Breast epithelium (tissue), 4 donors: ENCODE data around the gene HPCAL1. TPM values are rescaled to one million over a fixed set of nuclear protein-coding genes. Genes with fewer than 3 reads are reported as not detected.

Source experiments
- DNase-seq, 2 donors: peaks; one replicate each; pipeline ENCODE4 v3.0.0-alpha.2; 2019; ENCODE audit warnings: low spot score in 2 of 2
- H3K27ac ChIP-seq, 2 donors: fragments of 200-600 bp; sonication (generic) in 1 of 2; one replicate each; pipeline ENCODE4 v1.5.1; 2016 to 2019; ENCODE audit warnings: mild to moderate bottlenecking in 1 of 2
- H3K27me3 ChIP-seq, 2 donors: fragments of 200-600 bp; sonication (generic) in 1 of 2; one replicate each; pipeline versions ENCODE4 v1.5.1 to v1.6.0; 2017 to 2019; ENCODE audit warnings: control low read depth in 1 of 2, mild to moderate bottlenecking in 1 of 2
- H3K36me3 ChIP-seq: fragments of 200-600 bp; one replicate; pipeline ENCODE4 v1.5.1; 2019
- H3K4me1 ChIP-seq, 2 donors: fragments of 200-600 bp; sonication (generic); one replicate each; pipeline ENCODE4 v1.5.1; 2016 to 2019; ENCODE audit warnings: control low read depth in 1 of 2
- H3K4me3 ChIP-seq, 3 donors: fragments of 200-600 bp; sonication (generic); 1 replicate in 2 of 3; 2 replicates in 1 of 3; pipeline ENCODE4 v1.5.1; 2016 to 2019; ENCODE audit warnings: mild to moderate bottlenecking in 3 of 3, moderate library complexity in 2 of 3
- H3K9me3 ChIP-seq, 2 donors: fragments of 200-600 bp; sonication (generic) in 1 of 2; one replicate each; pipeline ENCODE4 v1.5.1; 2016 to 2019; ENCODE audit warnings: control low read depth in 1 of 2
- CTCF ChIP-seq, 3 donors: fragments of 450-650 bp; IDR thresholded peaks; one replicate each; pipeline ENCODE4 v1.5.1; 2016 to 2017; ENCODE audit warnings: antibody characterized with exemption in 3 of 3, mild to moderate bottlenecking in 3 of 3, moderate library complexity in 3 of 3
- POLR2A ChIP-seq: fragments of 450-650 bp; IDR thresholded peaks from one replicate; pipeline ENCODE4 v1.6.1; 2016; ENCODE audit warnings: antibody characterized with exemption, mild to moderate bottlenecking, moderate library complexity
- POLR2AphosphoS5 ChIP-seq, 3 donors: sonication (generic); formaldehyde crosslinking; IDR thresholded peaks; one replicate each; pipeline ENCODE4 v1.6.1; 2017; ENCODE audit warnings: antibody characterized with exemption in 3 of 3
- intact Hi-C: fragments of 100-400 bp; cut with DNase I; formaldehyde crosslinking; loops from one replicate; pipeline ENCODE4 v1.15.1; 2023; ENCODE audit warnings: low total_unique reads
- total RNA-seq, 3 donors: library from RNA; depleted of rRNA; stranded (reverse); fragments of >200 nt; gene quantifications; one replicate each; pipeline ENCODE4 v1.1.0, GENCODE V29; 2016

HPCAL1 gene
- total RNA-seq, 3 donors from 2014 or later, result 38.6 to 41.9 (median 41.6) TPM

GRCh38 chr2:10392100-10392499, 89.4 kb downstream of the HPCAL1 start:
- Histone ChIP-seq H3K4me3 (no peak overlapping the region), H3K4me1 (no peaks in the 10 kb centered on the region), H3K27me3 (no peaks in the 10 kb centered on the region), H3K27ac (no peak overlapping the region), H3K9me3 (no peaks in the 10 kb centered on the region), H3K36me3 (no peaks in the 10 kb centered on the region)
- TF ChIP-seq POLR2AphosphoS5 (IDR thresholded peaks at IDR 0.05) (no peak), CTCF (IDR thresholded peaks at IDR 0.05) (no peak), POLR2A (no peak)
- intact Hi-C loops, result no loop called here
- DNase-seq, result no peak

GRCh38 chr2:10392548-10392947, 89.8 kb downstream of the HPCAL1 start:
- Histone ChIP-seq H3K27ac (peak overlapping the region in 1 of 2 donors; percentile 32), H3K36me3 (no peaks in the 10 kb centered on the region), H3K27me3 (no peaks in the 10 kb centered on the region), H3K9me3 (no peaks in the 10 kb centered on the region), H3K4me3 (no peak overlapping the region), H3K4me1 (no peaks in the 10 kb centered on the region)
- TF ChIP-seq CTCF (IDR thresholded peaks at IDR 0.05) (no peak), POLR2AphosphoS5 (IDR thresholded peaks at IDR 0.05) (no peak)
- intact Hi-C loops, result no loop called here
- DNase-seq, result no peak

GRCh38 chr2:10392951-10393639, 90.4 kb downstream of the HPCAL1 start:
- no peaks in the 10 kb centered on the region for H3K36me3 ChIP-seq
- no peak overlapping the region for H3K4me3 ChIP-seq
- intact Hi-C loops, result no loop called here
- H3K9me3 ChIP-seq, result no peaks in the 10 kb centered on the region
- TF ChIP-seq CTCF (IDR thresholded peaks at IDR 0.05) (no peak), POLR2A (no peak), POLR2AphosphoS5 (IDR thresholded peaks at IDR 0.05) (no peak)
- H3K27ac ChIP-seq, result peak overlapping the region in 1 of 2 donors; percentile 32
- H3K4me1 ChIP-seq, result no peaks in the 10 kb centered on the region
- H3K27me3 ChIP-seq, result no peaks in the 10 kb centered on the region
- no peak for DNase-seq

- no peaks in the 10 kb centered on the region for H3K9me3 ChIP-seq
- DNase-seq, result no peak
- TF ChIP-seq CTCF (IDR thresholded peaks at IDR 0.05) (no peak), POLR2AphosphoS5 (IDR thresholded peaks at IDR 0.05) (no peak), POLR2A (no peak)
- no peaks in the 10 kb centered on the region for H3K27me3 ChIP-seq
- H3K27ac ChIP-seq, result peak overlapping the region in 1 of 2 donors; percentile 7
- H3K4me3 ChIP-seq, result no peak overlapping the region
- intact Hi-C loops, result no loop called here
- H3K36me3 ChIP-seq, result no peaks in the 10 kb centered on the region
- no peaks in the 10 kb centered on the region for H3K4me1 ChIP-seq
Measured at GRCh38 chr2:10393640-10393982, 90.9 kb downstream of the HPCAL1 start.

- Histone ChIP-seq H3K27ac (no peak overlapping the region), H3K4me3 (no peak overlapping the region), H3K4me1 (no peaks in the 10 kb centered on the region), H3K36me3 (no peaks in the 10 kb centered on the region), H3K27me3 (no peaks in the 10 kb centered on the region), H3K9me3 (no peaks in the 10 kb centered on the region)
- DNase-seq, result no peak
- TF ChIP-seq POLR2AphosphoS5 (IDR thresholded peaks at IDR 0.05), result no peak
- TF ChIP-seq CTCF (IDR thresholded peaks at IDR 0.05), result no peak
- no peak for TF ChIP-seq POLR2A
- intact Hi-C loops, result loop anchor here (5.0 kb wide), 1 partner anchor 656 kb away; no protein-coding TSS in a partner anchor
Measured at GRCh38 chr2:10395893-10396292, 93.2 kb downstream of the HPCAL1 start.
